GM12878 (cell line): ENCODE results near the gene TMEM176A.

Experiments
- BHLHE40 ChIP-seq, 2 experiments: fragments of 450-650 bp in 1 of 2; IDR thresholded peaks; 2 replicates each; pipeline ENCODE4 v1.6.1; 2011 to 2017; ENCODE audit warnings: low read depth in 2 of 2, borderline replicate concordance in 1 of 2, improper control_type of control experiment in 1 of 2, low read length in 1 of 2, mild to moderate bottlenecking in 1 of 2
- CREM ChIP-seq: IDR thresholded peaks from 2 replicates; pipeline ENCODE4 v1.6.1; 2014; ENCODE audit warnings: antibody characterized with exemption, low read depth
- FOS ChIP-seq: IDR thresholded peaks from 3 replicates; pipeline ENCODE4 v1.6.1; 2011; ENCODE audit warnings: borderline replicate concordance; ENCODE audit not compliant: insufficient read length; ENCODE audit errors: extremely low read depth
- JUND ChIP-seq: IDR thresholded peaks from 2 replicates; pipeline ENCODE4 v1.6.1; 2012; ENCODE audit warnings: low read depth, mild to moderate bottlenecking, low read length, improper control_type of control experiment, moderate library complexity
- RFX5 ChIP-seq: IDR thresholded peaks from 2 replicates; pipeline ENCODE4 v1.6.1; 2011; ENCODE audit warnings: low read depth, low read length, improper control_type of control experiment
- SIN3A ChIP-seq: IDR thresholded peaks from 2 replicates; pipeline ENCODE4 v1.6.1; 2012; ENCODE audit warnings: low read depth, low read length, improper control_type of control experiment
- YBX1 ChIP-seq: fragments of 450-650 bp; IDR thresholded peaks from 2 replicates; pipeline ENCODE4 v1.6.1; 2016; ENCODE audit warnings: antibody characterized with exemption
- TF ChIP-seq, protein P1 (sequence below), 3 experiments: IDR thresholded peaks in 2 of 3; conservative IDR thresholded peaks in 1 of 3; 2 replicates each; pipeline ENCODE4 v1.5.1; 2011; ENCODE audit warnings: low read depth in 3 of 3, low read length in 3 of 3, mild to moderate bottlenecking in 3 of 3, control low read depth in 2 of 3, moderate library complexity in 2 of 3, inconsistent platforms in 1 of 3, mixed read lengths in 1 of 3; ENCODE audit not compliant: control insufficient read depth in 2 of 3, insufficient read depth in 1 of 3; ENCODE audit errors: extremely low read depth in 1 of 3

DNA sequence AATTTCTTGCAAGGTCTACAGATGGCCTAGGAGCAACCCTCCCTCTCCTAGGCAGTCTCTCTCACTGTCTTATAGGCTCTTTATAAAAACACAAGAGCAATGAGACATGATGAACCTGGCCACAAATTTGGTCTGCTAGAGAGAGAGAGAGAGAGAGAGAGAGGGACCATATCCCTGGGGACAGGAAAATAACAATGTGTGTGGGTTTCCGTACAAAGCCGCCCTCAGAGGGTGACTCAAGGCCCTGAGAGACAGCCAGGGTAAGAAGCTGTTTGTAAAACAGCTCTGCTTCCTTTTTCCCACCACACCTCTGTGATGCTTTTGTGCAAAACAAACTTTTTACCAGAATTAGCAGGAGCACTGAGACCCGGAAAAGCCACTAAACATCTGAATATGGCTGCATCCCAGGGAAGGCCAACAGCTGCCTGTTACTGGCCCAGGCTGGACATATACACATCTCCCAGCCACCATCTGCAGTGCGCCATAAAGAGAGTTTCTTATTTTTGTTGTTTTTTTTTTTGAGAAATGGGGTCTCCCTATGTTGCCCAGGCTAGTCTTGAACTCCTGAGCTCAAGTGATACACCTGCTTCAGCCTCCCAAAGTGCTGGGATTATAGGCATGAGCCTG lies 45.0 kb upstream of the TMEM176A start:
- TF ChIP-seq, protein P1, sequence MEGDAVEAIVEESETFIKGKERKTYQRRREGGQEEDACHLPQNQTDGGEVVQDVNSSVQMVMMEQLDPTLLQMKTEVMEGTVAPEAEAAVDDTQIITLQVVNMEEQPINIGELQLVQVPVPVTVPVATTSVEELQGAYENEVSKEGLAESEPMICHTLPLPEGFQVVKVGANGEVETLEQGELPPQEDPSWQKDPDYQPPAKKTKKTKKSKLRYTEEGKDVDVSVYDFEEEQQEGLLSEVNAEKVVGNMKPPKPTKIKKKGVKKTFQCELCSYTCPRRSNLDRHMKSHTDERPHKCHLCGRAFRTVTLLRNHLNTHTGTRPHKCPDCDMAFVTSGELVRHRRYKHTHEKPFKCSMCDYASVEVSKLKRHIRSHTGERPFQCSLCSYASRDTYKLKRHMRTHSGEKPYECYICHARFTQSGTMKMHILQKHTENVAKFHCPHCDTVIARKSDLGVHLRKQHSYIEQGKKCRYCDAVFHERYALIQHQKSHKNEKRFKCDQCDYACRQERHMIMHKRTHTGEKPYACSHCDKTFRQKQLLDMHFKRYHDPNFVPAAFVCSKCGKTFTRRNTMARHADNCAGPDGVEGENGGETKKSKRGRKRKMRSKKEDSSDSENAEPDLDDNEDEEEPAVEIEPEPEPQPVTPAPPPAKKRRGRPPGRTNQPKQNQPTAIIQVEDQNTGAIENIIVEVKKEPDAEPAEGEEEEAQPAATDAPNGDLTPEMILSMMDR (IDR thresholded peaks at IDR 0.05 in 2 of 3, conservative IDR thresholded peaks at IDR 0.05 in 1 of 3; ENCODE audit: control insufficient read depth in 2 of 3, extremely low read depth in 1 of 3, insufficient read depth in 1 of 3, low read depth in 3 of 3, low read length in 3 of 3), result no peak
- TF ChIP-seq SIN3A (no peak), BHLHE40 (IDR thresholded peaks at IDR 0.05; ENCODE audit: borderline replicate concordance in 1 of 2, low read depth in 2 of 2, low read length in 1 of 2) (no peak), RFX5 (no peak), YBX1 (no peak), JUND (no peak), CREM (no peak), FOS (no peak)
